Kasumi-1 (cell line): Measurements from ENCODE around the gene DSCAM.
"Not testable (repeated sequence)": the region's sequence is repeated elsewhere in the genome, so short reads cannot be mapped to it uniquely, and the experiment has no call there.

Experiments used
- DNase-seq, 2 experiments: peaks; one replicate each; lab custom pipeline; 2025; lab: John Stamatoyannopoulos, UW

Gene DSCAM

DNA sequence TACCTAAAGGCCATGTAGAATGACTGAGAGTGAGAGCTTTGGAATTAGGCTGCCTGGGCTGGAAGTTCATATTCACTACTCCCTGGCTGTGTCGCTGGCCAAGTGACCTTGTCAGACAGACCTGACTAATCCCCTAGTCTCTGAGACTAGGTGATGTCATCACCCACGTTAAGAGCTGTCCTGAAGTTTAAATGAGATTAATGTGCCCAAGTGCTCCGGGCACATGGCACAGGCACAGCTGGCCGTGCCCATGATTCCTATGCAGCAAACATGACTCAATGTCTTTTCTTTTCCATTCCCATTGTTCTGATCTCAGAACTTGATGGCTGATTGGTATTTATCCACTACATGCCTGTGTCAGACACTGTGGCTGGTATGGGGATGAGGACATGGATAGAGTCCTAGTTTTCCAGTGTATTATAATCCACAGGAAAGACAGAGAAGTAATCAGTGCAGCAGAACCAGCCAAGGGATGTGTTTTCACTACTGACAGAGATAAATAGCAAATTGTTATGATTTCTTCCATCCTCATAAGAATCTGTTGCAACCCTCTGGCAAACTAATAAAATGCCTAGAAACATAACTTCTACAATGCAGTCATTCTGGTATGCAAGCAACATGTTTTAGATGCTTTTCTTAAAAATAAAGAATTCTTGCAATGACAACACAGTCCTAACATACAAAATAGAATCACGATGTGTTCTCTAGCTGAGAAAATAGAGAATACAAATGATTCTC lies 798.8 kb downstream of the DSCAM start:
- no peak for DNase-seq

DNA sequence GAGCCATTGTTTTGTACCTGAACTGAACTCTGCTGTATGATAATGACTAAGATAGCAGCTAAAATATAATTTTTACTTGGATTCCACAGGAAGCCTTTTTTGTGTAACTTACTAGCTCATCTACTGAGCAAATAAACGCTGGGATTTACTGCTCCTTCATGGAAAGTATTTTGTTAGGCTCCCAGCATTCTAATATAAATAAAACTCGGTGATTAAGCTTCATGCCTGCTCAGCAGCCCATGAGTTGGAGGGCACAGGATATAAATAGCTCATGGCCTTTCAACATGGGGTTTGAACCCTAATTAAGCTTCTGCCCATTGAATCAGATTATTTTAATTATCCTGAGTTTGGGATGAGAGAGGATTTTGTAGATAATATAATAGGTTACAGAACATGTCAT lies 799.7 kb downstream of the DSCAM start:
- DNase-seq: no peak

DNA sequence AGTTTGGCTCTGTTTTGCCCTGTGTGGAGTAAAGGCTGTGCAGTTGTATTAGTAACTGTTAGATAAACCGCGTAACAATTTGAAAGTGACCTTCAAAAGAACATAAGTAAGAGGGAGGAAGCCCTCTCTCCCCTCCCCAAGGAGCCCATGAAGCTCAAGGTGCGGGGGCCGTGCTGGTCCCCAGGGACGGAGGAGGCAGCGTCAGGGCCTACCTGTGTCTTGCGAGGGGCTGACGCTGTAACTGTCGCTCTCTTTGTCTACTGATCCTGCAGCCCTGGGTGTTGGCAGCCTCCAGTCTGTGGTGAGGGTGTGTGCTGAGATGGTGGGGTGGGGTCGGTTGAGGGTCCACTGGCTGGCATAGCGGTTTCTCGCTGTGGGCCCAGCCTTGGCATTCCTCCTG lies 803.1 kb downstream of the DSCAM start:
- DNase-seq: no peak

DNA sequence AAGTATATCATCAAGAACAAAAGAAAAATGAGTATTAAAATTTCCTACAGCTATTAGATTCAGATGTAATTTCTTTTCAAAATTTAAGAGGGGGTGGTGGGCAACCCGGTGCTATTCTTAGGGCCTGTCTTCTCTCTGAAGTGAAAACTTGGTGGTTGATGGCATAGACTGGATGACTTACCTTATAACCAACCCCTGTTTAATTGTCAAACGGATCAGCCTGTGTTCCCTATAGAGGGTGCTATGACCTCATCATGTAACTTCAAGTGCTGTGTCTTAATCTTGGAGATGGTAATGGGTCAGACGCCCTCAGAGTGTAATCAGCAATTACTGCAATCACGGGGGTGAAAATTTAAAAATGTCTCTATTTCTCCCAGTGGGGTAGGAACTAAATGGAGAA lies 803.5 kb downstream of the DSCAM start:
- no peak for DNase-seq

DNA sequence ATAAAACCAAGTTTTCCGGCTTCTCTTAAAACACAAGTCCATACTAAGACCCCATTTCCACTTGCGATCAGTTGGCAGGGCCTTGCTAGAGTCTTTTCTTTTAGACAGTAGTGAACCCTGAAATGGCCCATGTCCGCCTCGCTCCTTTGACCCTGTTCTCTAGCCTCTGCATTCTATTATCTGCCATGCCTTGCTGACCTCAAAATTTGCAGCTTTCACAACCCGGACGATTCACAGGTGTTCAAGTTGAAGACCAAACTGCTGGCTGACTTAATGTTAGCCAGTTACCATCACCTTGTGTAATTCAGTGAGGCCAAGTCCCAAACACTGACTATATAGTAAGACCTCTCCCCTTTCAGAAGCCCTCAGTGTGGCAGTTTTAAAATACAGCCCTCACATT lies 805.5 kb downstream of the DSCAM start:
- no peak for DNase-seq

DNA sequence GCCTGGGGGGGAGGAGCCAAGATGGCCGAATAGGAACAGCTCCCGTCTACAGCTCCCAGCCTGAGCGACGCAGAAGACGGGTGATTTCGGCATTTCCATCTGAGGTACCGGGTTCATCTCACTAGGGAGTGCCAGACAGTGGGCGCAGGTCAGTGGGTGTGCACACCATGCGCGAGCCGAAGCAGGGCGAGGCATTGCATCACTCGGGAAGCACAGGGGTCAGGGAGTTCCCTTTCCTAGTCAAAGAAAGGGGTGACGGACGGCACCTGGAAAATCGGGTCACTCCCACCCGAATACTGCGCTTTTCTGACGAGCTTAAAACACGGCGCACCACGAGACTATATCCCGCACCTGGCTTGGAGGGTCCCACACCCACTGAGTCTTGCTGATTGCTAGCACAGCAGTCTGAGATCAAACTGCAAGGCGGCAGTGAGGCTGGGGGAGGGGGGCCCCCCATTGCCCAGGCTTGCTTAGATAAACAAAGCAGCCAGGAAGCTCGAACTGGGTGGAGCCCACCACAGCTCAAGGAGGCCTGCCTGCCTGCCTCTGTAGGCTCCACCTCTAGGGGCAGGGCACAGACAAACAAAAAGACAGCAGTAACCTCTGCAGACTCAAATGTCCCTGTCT lies 813.7 kb downstream of the DSCAM start:
- not testable (repeated sequence) for DNase-seq

DNA sequence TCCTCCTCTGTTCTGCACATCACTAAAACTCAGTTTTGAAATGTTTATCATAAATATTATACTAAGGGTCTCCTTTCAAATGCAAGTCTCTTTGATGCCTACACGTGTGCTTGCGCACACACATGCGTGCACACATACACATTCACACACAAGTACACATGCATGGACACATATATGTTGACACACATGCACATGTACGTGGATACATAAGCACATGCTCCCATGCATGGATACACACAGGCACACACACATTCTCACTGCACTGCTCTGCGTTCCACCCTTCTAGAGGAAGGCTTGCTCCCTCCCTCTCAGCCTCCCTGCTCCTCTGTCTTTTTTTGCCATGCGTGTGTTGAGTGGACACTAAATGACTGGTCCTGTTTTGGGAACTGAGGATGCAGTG lies 817.1 kb downstream of the DSCAM start:
- DNase-seq: no peak

DNA sequence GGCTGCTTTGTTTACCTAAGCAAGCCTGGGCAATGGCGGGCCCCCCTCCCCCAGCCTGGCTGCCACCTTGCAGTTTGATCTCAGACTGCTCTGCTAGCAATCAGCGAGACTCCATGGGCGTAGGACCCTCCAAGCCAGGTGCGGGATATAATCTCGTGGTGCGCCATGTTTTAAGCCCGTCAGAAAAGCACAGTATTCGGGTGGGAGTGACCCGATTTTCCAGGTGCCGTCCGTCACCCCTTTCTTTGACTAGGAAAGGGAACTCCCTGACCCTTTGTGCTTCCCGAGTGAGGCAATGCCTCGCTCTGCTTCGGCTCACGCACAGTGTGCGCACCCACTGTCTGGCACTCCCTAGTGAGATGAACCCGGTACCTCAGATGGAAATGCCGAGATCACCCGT lies 818.6 kb downstream of the DSCAM start:
- DNase-seq: not testable (repeated sequence)

DNA sequence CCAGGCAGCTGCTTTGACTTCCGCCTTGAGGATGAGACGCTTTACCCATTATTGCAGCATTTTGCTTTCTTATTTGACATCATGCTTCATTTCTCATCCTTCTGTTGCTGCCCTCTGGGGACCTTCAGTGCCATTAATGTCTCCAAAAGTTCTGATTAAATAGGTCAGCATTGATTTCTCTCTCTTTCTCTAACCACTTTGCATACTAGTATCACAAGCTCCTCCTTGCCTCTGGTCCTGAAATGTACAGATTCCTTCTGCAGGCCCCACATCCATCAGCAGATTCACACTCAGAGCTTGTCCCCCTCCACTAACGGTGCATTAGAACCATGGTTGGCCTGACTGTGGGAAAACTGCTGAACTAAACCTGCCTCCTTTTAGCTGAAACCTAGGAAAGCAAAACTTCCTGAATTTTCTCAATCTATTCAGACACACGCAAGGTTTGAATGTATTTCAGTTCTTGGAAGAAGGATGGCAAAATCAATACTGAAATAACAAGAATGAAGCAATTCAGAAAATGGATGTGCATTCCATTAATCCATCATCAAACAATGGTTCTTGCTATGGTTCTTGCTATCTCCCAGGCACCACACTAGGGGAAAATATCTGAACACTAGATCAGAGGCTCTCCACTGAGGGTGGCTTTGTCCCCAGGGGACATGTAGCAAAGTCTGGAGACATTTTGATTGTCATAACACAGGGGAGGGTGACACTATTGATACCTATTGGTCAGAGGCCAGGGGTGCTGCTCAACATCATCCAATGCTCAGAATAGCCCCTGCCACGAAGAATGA lies 825.2 kb downstream of the DSCAM start:
- DNase-seq: no peak

DNA sequence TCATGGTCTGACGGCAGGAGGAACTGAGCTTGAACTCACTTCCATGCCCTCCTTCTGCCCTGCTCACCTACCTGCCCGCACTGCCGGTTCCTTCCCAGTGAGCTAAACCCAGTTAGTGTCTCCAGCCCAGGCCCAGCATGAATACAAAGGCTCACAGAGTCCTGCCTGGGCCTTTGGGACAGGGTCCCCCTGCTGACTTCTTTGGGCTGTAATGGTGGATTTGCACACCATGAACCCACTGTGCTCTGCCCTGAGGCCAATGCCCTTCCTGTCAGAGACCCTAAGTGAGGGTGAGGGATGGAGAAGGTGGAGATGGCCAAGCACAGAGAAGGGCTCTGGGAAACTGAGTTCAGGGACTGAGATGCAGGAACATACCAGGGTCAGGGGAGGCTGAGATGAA lies 826.3 kb downstream of the DSCAM start:
- no peak for DNase-seq

DNA sequence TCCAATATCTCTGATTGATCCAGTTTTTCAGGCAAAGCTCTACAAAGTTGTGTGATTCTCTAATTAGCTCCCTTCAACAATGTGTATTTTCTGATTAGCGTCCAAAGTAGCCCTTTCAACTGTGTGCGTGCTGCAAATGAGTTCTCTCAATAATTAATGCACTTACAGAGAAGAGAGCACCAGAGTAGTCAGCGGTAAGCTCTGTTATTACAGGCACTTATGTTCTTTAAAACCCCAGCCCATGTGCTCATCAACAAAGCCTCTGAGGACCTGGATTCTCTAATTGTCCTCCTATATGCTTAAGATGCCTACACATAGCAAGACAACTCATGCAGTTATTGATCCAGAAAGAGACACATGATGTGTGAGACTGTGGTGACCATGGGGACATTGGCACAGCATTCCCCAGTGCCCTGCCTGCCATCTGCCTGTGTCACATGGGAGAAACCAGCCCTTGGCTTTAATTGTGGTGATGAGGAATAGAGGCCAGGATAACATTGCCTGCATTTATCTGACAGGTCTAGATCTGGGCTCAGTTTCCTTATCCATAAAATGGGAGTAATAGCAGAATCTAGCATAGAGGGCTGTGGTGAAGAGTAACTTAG lies 828.0 kb downstream of the DSCAM start:
- no peak for DNase-seq

DNA sequence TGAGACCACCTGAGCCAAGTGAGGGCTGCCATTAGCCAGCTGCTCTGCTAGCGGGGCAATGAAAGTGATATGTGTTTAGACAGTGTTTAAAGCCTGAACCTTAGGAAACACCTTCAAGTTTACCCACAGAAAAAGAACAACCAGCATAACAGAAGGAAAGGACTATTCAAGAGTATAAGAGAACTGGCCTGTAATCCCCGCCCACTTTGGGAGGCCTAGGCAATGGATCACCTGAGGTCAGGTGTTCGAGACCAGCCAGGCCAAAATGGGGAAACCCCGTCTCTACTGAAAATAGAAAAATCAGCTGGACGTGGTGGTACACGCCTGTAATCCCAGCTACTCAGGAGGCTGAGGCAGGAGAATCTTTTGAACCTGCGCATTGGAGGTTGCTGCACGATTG lies 830.3 kb downstream of the DSCAM start:
- no peak for DNase-seq

DNA sequence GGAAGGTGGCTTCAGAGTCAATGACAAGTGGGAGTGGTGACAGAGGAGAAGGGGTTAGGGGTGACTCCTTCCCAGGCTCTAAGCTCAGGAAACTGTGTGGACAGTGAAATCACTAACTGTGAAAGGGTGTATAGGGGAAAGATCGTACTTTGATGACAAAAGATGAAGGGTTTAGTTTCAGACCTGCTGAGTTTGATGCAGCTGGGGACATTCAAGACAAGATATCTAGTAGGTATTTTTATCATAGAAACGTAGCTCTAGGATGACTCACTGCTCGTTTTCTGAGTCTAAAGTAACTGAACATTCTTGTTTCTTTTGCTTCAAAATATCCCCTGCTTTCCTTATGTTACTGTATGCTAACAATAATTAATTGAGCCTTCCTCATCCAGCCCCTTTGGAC lies 830.7 kb downstream of the DSCAM start:
- no peak for DNase-seq

DNA sequence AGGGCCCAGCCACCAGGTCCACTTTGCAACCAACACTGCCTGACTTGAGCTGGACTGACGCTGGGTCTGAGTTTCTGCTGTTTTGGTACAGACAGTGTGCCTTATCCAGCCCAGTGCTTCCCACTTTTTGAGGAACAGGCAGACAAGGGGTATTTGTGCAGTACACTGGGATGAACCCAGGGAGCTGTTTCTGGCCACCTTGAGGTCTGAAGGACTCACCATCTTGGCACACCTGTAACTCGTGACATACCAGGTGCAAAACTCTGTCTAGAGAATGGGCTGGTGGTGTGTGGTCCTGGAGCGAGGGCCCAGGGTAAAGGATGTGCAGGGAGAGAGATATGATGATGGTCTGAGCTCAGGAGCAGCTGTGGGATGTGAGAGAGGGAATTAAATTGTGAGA lies 831.1 kb downstream of the DSCAM start:
- no peak for DNase-seq

DNA sequence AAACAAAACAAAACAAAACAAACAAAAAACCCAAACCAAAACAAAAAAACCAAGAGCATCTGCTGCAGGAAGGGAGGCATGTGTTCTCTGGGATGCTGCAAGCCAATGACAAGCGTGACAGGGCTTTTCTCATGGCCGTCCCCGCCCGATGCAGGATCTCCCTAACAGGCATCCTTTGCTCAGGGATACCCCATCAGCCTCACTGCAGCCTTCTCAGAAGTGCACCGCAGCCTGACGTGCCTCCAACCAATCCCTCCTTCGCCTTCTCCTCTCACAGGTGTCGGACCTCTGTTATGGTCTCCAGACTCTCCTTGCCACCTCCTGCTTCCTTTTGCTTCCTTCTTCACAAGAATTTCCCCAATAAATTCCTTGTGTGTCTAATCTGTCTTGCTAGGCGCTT lies 832.6 kb downstream of the DSCAM start:
- DNase-seq: no peak

DNA sequence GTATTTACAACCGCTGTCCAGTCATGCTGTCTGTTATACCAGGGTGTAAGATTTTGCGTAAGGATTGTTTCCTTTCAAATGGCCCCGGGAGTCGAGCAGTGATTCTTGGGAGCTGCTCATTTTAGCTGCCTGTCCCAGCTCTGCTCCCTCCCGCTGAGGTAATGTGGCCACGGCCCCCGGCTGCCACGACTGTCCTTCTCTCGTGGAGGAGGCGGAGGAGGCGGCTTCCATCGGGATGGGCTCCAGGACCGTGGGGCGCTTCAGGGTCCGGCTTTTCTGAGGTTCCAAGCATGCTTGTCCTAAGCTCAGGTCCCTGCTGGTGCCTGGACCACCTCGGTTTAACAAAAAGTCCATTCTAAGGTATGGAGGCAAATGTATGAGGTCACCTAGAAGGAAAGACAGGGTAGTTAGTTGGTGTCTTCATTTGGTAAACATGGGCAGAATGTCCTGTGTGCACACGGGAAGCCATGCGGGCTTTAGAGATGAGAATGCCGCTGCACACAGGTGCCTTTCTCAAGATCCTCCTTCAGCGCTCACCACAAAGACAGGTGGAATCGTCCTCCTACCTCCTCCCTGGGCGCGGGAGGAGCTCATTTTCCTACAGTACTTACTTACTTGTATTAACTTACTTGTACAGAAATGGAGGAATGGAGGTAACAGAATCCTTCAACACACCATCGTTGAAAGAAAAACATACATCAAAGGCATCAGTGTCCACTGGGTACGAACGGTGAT lies 833.8 kb downstream of the DSCAM start:
- DNase-seq: no peak

DNA sequence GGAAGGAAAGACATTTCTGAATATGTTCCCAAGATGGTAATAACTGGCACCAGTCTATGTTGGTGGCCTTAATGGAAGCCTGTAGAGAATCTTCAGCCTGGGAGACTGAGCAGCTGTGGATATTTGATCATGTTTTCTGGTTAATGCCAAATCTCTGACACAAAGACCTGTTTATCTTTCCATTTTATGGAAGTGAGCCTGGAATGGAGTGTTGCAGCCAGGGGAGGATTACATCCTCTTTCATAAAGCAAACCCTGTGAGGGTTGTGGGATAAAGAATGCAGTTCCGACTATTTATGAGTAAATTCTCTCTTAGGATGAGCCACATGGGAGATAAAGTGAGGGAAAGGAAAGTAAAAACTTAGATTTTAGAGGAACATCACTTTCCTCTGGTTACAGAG lies 835.6 kb downstream of the DSCAM start:
- no peak for DNase-seq

DNA sequence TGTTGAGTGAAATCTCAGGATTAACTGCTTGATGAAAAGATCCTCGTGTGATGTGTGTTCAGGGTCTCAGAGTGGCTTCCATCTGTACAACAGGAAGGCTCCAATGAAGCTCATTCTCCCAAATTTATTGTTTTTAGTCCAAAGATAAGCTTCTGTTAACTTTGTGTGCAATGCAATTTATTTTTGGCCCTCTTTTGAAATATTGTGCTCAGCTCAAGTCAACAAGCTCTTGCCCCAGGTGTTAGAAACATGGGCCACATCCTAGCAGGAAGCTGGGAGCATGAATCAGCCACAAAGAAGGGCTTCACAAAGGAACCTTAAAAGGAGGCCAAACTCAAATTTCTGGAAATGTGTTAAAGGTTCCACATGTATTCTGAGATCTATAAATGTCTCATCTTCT lies 844.0 kb downstream of the DSCAM start:
- DNase-seq: no peak

DNA sequence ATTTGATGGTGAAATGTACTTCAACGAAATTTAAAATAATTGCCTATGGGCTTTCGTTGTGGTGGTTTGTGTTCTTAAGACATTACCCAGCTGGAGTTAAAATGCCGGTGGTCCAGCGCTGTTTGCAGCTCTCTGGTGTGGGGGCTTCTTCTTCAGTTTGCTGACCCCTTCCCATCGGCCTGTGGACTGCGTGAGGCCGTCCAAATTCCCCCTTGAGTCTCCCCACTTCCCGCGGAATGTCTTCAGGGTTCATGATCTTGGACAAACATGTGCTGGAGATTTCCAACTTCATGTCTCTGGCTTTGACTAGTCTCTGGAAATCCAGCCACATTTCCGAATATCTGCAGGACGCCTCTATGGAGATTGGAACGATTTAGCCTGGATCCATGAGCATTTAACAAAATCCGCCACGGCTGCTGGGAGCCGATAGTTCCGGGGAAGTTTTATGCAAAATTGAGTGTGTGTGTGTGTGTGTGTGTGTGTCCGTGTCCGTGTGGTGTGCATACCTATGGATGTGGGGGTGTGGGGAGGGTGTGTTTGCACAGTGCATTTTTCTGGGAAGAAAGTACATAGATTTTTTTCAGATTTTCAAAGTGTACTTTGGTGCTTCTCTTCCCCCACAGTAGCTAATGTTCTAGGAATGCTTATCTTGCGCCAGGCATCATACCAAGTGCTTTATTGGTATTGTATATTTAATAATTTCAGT lies 862.5 kb downstream of the DSCAM start:
- DNase-seq: no peak

DNA sequence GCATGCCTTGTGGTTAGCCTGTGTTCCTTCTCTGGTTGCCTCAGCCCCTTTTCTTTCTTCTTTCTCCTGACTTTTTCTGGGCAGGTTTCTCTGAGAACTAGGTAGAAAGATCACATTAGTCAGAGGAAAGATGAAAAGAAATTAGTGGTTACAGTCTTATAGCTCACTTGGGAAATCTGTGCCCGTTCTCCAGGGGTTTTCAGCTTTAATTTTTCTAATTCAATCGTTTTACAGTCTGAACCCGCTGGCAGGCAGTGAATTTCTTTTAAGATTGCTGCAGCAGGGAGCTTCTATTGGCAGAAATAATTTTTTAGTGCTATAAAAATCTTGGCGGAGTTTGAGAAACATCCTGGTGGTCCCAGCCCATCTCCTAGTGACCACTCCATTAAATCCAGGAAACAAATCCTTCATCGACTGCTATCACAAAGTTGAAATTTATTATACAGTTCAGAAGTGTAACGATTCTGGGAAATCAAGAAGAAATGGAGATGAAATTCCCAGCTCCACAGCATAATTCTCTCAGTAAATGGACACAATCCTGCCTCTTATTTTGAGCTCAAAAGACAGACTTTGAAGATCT lies 866.6 kb downstream of the DSCAM start:
- no peak for DNase-seq

DNA sequence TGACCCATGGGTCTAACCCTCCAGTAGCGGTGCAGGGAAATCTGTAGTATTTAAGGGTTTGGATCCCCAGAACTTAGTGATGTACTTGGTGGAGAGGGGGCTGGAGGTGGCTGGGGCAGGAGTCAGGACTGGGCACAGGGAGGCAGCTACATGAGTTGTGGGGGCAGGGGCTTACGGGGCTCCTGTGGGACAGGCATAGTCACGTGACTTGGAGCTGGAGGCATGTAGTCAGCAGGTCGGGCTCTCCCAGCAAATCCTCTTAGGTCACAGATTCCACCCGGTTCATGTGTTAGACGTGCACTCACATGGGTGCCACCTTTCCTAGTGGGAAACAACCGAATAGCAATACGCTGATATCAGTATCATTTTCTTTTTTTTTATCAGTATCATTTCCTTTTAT lies 867.6 kb downstream of the DSCAM start:
- no peak for DNase-seq
